K562 (cell line): ENCODE data around the gene ANKRD13B. TPM values are rescaled to one million over a fixed set of nuclear protein-coding genes. Genes with fewer than 3 reads are reported as not detected.

Source experiments
- BRD9 ChIP-seq: fragments of 450-650 bp; IDR thresholded peaks from 2 replicates; pipeline ENCODE4 v1.6.1; 2018; ENCODE audit warnings: low read depth; ENCODE audit not compliant: partially characterized antibody
- CBX3 ChIP-seq, 2 experiments: IDR thresholded peaks; 1 replicate in 1 of 2; 2 replicates in 1 of 2; pipeline ENCODE4 v1.6.1; 2012; ENCODE audit warnings: inconsistent platforms in 2 of 2, low read length in 2 of 2, borderline replicate concordance in 1 of 2, control low read depth in 1 of 2
- CCNT2 ChIP-seq: IDR thresholded peaks from 2 replicates; pipeline ENCODE4 v1.6.1; 2011; ENCODE audit warnings: borderline replicate concordance, low read depth, mild to moderate bottlenecking, moderate library complexity, mixed read lengths, low read length; ENCODE audit not compliant: insufficient read length; ENCODE audit errors: extremely low read depth
- CHCHD3 ChIP-seq: fragments of 250-450 bp; sonication (Bioruptor Pico); IDR thresholded peaks from 2 replicates; pipeline ENCODE4 v2.1.2; 2022; ENCODE audit warnings: mild to moderate bottlenecking
- EGR1 ChIP-seq: fragments of 450-650 bp; conservative IDR thresholded peaks from 2 replicates; pipeline ENCODE4 v1.6.1; 2017; ENCODE audit warnings: mild to moderate bottlenecking
- GATAD2A ChIP-seq: fragments of 450-650 bp; IDR thresholded peaks from 2 replicates; pipeline ENCODE4 v1.6.1; 2017
- KDM1A ChIP-seq, 2 experiments: fragments of 450-650 bp; IDR thresholded peaks; 2 replicates each; pipeline ENCODE4 v1.6.1; 2016; ENCODE audit warnings: mild to moderate bottlenecking in 2 of 2
- KLF16 ChIP-seq: IDR thresholded peaks from 2 replicates; pipeline ENCODE4 v1.6.1; 2016; ENCODE audit warnings: antibody characterized with exemption
- MECOM ChIP-seq: fragments of 250-450 bp; sonication (Bioruptor Pico); IDR thresholded peaks from 2 replicates; pipeline ENCODE4 v1.8.0; 2022; ENCODE audit warnings: inconsistent platforms
- PHB ChIP-seq: fragments of 250-450 bp; sonication (Bioruptor Pico); IDR thresholded peaks from 2 replicates; pipeline ENCODE4 v1.5.0; 2021
- RBBP5 ChIP-seq: fragments of 200-600 bp; sonication (generic); IDR thresholded peaks from 2 replicates; pipeline ENCODE4 v1.6.1; 2012; ENCODE audit warnings: borderline replicate concordance, mild to moderate bottlenecking, low read length, control low read depth, inconsistent platforms; ENCODE audit not compliant: insufficient read depth, poor library complexity, severe bottlenecking
- SRF ChIP-seq, 2 experiments: fragments of 250-450, 450-650 bp in 1 of 2; sonication (Bioruptor Pico) in 1 of 2; sonication (generic) in 1 of 2; formaldehyde crosslinking; IDR thresholded peaks; 2 replicates each; pipeline versions ENCODE4 v1.5.0 to v1.5.1; 2020 to 2022; ENCODE audit warnings: mild to moderate bottlenecking in 1 of 2, missing genetic modification reagents in 1 of 2
- ZNF143 ChIP-seq: sonication (generic); formaldehyde crosslinking; IDR thresholded peaks from 2 replicates; pipeline ENCODE4 v1.9.0; 2022; ENCODE audit warnings: mild to moderate bottlenecking, missing genetic modification reagents
- ZNF507 ChIP-seq: conservative IDR thresholded peaks from 2 replicates; pipeline ENCODE4 v1.6.1; 2017; ENCODE audit warnings: missing genetic modification characterization, missing compliant biosample characterization
- polyA plus RNA-seq, 8 experiments: library from polyadenylated mRNA; depleted of rRNA in 4 of 8; stranded (reverse) in 5 of 8; unstranded in 3 of 8; fragments of >200 nt; fragmentation: Nextera tagmentation in 2 of 8; fragmentation: Illumina TruSeq in 1 of 8; extraction: Ambion mirVana in 2 of 8; extraction: Trizol in 1 of 8; gene quantifications; 2 replicates each; pipeline versions ENCODE4 v1.2.1 to v1.2.3, GENCODE V29; 2011 to 2014; ENCODE audit warnings: inconsistent platforms in 1 of 8, missing spikeins in 1 of 8
- total RNA-seq, 7 experiments: library from RNA; depleted of rRNA in 6 of 7; stranded (reverse); fragments of >200 nt in 6 of 7; fragmentation: Illumina TruSeq in 2 of 7; extraction: Trizol in 2 of 7; gene quantifications; 2 replicates each; pipeline versions ENCODE4 v1.2.1 to v1.2.3, GENCODE V29; 2011 to 2021; ENCODE audit warnings: low replicate concordance in 1 of 7
- TF ChIP-seq, protein P1 (sequence below): sonication (generic); formaldehyde crosslinking; IDR thresholded peaks from 2 replicates; pipeline ENCODE4 v1.8.0; 2022; ENCODE audit warnings: mild to moderate bottlenecking, missing genetic modification reagents
- TF ChIP-seq, protein P2 (sequence below): IDR thresholded peaks from 2 replicates; pipeline ENCODE4 v1.6.1; 2011; ENCODE audit not compliant: insufficient read length; ENCODE audit errors: extremely low read depth
- TF ChIP-seq, protein P3 (sequence below): sonication (generic); formaldehyde crosslinking; IDR thresholded peaks from 2 replicates; pipeline ENCODE4 v1.8.0; 2022; ENCODE audit warnings: missing genetic modification reagents, mild to moderate bottlenecking, borderline replicate concordance

ANKRD13B gene
- total and polyA plus RNA-seq, 9 of the 15 experiments (the other 6 are each of a cell fraction or from before 2014, with no cell fraction given): 0.15 to 28.1 (median 4.6) TPM

DNA sequence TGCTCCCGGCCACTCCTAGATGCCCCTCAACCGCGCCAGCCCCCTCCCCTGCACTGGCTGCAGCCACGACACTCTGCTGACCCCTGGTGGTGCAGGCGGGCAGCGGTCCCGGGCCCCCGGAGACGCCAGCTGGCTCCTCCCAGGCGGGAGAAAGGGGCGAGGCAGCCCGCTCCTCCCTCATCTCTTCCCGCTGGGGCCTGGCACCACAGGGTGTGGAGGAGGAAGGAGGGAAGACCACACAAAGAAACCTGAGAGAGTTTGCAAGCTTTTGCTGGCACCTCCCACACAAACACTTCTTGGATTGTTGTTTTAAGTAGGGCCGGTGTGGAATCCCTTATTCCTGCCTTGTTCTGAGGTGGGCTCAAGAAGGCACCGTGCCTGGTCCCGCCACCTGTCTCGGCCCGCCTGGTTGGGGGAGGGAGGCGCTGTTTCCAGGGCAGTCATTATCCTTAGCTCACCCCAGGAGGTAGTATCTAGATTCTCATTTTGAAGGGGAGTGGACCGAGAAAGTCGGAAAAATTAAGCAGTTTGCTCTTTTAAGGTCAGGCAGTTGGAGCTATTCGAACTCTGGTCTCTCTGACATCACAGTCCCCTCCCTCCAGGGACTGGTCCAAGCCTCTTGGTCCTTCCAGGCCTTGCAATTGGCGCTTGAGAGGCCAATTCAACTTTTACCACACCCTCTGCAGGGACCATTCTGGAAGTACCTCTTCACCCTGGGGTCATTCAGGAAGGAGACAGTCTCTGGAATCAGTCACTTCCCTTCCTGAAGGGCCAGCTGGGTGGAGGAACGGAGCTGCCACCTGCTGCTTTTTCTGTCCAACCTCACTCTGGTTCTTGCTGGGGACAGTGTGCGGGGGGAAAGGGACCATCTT is 959 bp upstream of the ANKRD13B start (continued):
- peak; percentile 63; the same call in 1 of the 2 replicates for TF ChIP-seq KLF16
- TF ChIP-seq RBBP5: no peak
- no peak for TF ChIP-seq CCNT2
- TF ChIP-seq CBX3 (IDR thresholded peaks at IDR 0.05; ENCODE audit: borderline replicate concordance in 1 of 2, low read length in 2 of 2): no peak
- TF ChIP-seq SRF (CRISPR knock-in tag; IDR thresholded peaks at IDR 0.05): no peak
- no peak for TF ChIP-seq ZNF507
- TF ChIP-seq, protein P1, sequence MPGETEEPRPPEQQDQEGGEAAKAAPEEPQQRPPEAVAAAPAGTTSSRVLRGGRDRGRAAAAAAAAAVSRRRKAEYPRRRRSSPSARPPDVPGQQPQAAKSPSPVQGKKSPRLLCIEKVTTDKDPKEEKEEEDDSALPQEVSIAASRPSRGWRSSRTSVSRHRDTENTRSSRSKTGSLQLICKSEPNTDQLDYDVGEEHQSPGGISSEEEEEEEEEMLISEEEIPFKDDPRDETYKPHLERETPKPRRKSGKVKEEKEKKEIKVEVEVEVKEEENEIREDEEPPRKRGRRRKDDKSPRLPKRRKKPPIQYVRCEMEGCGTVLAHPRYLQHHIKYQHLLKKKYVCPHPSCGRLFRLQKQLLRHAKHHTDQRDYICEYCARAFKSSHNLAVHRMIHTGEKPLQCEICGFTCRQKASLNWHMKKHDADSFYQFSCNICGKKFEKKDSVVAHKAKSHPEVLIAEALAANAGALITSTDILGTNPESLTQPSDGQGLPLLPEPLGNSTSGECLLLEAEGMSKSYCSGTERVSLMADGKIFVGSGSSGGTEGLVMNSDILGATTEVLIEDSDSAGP (CRISPR knock-in tag): no peak
- TF ChIP-seq EGR1: no peak; the same call in 1 of the 2 replicates
- no peak for TF ChIP-seq BRD9
- TF ChIP-seq PHB (CRISPR knock-in tag): no peak
- TF ChIP-seq, protein P2, sequence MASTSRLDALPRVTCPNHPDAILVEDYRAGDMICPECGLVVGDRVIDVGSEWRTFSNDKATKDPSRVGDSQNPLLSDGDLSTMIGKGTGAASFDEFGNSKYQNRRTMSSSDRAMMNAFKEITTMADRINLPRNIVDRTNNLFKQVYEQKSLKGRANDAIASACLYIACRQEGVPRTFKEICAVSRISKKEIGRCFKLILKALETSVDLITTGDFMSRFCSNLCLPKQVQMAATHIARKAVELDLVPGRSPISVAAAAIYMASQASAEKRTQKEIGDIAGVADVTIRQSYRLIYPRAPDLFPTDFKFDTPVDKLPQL: no peak
- no peak for TF ChIP-seq CHCHD3 (CRISPR knock-in tag)
- no peak for TF ChIP-seq ZNF143 (CRISPR knock-in tag)
- TF ChIP-seq, protein P3, sequence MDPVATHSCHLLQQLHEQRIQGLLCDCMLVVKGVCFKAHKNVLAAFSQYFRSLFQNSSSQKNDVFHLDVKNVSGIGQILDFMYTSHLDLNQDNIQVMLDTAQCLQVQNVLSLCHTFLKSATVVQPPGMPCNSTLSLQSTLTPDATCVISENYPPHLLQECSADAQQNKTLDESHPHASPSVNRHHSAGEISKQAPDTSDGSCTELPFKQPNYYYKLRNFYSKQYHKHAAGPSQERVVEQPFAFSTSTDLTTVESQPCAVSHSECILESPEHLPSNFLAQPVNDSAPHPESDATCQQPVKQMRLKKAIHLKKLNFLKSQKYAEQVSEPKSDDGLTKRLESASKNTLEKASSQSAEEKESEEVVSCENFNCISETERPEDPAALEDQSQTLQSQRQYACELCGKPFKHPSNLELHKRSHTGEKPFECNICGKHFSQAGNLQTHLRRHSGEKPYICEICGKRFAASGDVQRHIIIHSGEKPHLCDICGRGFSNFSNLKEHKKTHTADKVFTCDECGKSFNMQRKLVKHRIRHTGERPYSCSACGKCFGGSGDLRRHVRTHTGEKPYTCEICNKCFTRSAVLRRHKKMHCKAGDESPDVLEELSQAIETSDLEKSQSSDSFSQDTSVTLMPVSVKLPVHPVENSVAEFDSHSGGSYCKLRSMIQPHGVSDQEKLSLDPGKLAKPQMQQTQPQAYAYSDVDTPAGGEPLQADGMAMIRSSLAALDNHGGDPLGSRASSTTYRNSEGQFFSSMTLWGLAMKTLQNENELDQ (CRISPR knock-in tag): no peak
- TF ChIP-seq MECOM (CRISPR knock-in tag): no peak
- no peak; a peak in 1 of 4 replicates for TF ChIP-seq KDM1A (IDR thresholded peaks at IDR 0.05)
- peak; percentile 66; the same call in 1 of the 2 replicates for TF ChIP-seq GATAD2A
